Tibial nerve (tissue), 4 donors: Measurements from ENCODE around the gene GRID1.

Experiments used
- EP300 ChIP-seq, 2 donors: sonication (generic); formaldehyde crosslinking; IDR thresholded peaks; one replicate each; pipeline ENCODE4 v1.6.1; 2017; ENCODE audit warnings: antibody characterized with exemption in 2 of 2, mild to moderate bottlenecking in 1 of 2
- POLR2A ChIP-seq, 2 donors: fragments of 450-650 bp; IDR thresholded peaks; one replicate each; pipeline ENCODE4 v1.6.1; 2017; ENCODE audit warnings: antibody characterized with exemption in 2 of 2, mild to moderate bottlenecking in 2 of 2, moderate library complexity in 2 of 2
- TF ChIP-seq, protein P1 (sequence below), 5 experiments: fragments of 200-600 bp in 3 of 5; fragments of 450-650 bp in 2 of 5; sonication (generic) in 3 of 5; IDR thresholded peaks; one replicate each; pipeline ENCODE4 v1.5.1; 2016 to 2019; ENCODE audit warnings: antibody characterized with exemption in 5 of 5, mild to moderate bottlenecking in 3 of 5, moderate library complexity in 2 of 5

DNA sequence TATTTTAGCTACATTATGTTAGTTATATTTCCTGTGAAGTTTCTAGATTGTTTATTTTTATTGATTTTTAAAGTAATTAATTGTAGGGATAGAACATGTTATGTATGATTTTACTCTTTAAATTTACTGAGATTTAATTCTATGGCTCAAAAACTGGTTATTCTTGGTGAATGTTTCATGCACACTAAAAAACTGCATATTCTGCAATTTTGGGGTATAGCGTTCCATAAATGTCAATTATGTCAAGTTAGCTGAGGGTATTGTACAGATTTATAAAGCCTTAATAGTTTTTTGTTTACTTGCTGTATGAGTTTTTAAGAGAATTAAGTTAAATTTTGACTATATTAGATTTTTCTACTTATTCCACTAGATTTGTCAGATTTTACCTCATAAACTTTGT lies 669.7 kb downstream of the GRID1 start:
- TF ChIP-seq EP300 (IDR thresholded peaks at IDR 0.05) (no peak), POLR2A (IDR thresholded peaks at IDR 0.05) (no peak)
- TF ChIP-seq, protein P1, sequence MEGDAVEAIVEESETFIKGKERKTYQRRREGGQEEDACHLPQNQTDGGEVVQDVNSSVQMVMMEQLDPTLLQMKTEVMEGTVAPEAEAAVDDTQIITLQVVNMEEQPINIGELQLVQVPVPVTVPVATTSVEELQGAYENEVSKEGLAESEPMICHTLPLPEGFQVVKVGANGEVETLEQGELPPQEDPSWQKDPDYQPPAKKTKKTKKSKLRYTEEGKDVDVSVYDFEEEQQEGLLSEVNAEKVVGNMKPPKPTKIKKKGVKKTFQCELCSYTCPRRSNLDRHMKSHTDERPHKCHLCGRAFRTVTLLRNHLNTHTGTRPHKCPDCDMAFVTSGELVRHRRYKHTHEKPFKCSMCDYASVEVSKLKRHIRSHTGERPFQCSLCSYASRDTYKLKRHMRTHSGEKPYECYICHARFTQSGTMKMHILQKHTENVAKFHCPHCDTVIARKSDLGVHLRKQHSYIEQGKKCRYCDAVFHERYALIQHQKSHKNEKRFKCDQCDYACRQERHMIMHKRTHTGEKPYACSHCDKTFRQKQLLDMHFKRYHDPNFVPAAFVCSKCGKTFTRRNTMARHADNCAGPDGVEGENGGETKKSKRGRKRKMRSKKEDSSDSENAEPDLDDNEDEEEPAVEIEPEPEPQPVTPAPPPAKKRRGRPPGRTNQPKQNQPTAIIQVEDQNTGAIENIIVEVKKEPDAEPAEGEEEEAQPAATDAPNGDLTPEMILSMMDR (IDR thresholded peaks at IDR 0.05): no peak
